ENCODE data around the gene DLST.

The DLST gene

DNA sequence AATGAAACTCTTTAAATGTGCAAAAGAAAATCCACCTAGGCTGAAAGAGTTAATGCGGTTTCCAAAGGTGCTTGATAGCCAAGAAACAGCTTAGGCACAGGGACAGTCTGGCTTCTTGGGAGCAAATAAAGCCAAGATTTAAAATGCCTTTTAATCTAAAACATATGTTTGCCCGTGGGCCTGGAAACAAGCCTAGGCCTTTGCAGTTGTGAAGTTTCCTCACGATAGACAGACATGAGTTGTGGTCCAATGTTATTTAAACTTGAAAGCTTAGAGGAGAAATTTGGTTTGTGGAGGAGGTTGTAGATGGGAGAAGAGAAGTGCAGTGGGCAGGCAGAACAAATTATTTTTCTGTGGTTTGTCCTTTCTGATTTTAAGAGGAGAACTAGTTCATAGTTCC, 35.5 kb upstream of the DLST start:
- H3K36me3 ChIP-seq (ENCODE audit: insufficient read depth, low read length): peaks cover 1% of the 10 kb centered on the region; the same call in 1 of the 2 replicates
- H3K9me3 ChIP-seq (ENCODE audit: low read length): no peaks in the 10 kb centered on the region
- no peaks in the 10 kb centered on the region for H4K20me1 ChIP-seq (ENCODE audit: insufficient read depth, low read length)
- no peak overlapping the region for H3K4me2 ChIP-seq (ENCODE audit: low read length)
- H3K9ac ChIP-seq (ENCODE audit: low read length): no peak overlapping the region
- H3K4me3 ChIP-seq (ENCODE audit: low read depth, low read length, poor library complexity, severe bottlenecking): no peak overlapping the region
- TF ChIP-seq, protein P1, sequence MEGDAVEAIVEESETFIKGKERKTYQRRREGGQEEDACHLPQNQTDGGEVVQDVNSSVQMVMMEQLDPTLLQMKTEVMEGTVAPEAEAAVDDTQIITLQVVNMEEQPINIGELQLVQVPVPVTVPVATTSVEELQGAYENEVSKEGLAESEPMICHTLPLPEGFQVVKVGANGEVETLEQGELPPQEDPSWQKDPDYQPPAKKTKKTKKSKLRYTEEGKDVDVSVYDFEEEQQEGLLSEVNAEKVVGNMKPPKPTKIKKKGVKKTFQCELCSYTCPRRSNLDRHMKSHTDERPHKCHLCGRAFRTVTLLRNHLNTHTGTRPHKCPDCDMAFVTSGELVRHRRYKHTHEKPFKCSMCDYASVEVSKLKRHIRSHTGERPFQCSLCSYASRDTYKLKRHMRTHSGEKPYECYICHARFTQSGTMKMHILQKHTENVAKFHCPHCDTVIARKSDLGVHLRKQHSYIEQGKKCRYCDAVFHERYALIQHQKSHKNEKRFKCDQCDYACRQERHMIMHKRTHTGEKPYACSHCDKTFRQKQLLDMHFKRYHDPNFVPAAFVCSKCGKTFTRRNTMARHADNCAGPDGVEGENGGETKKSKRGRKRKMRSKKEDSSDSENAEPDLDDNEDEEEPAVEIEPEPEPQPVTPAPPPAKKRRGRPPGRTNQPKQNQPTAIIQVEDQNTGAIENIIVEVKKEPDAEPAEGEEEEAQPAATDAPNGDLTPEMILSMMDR (IDR thresholded peaks at IDR 0.05; ENCODE audit: low read length): no peak
- no peak for TF ChIP-seq EZH2 (IDR thresholded peaks at IDR 0.05; ENCODE audit: borderline replicate concordance, low read length)
- peaks cover 7% of the 10 kb centered on the region for H3K4me1 ChIP-seq (ENCODE audit: insufficient read depth, low read length, severe bottlenecking)
- no peaks in the 10 kb centered on the region for H3K9me2 ChIP-seq (ENCODE audit: low read depth, low read length)
- H3K79me2 ChIP-seq (ENCODE audit: insufficient read depth, low read length): no peaks in the 10 kb centered on the region
- H3K27me3 ChIP-seq (ENCODE audit: insufficient read depth, low read length): no peaks in the 10 kb centered on the region
- H3K27ac ChIP-seq (ENCODE audit: low read depth, low read length, poor library complexity, severe bottlenecking): no peak overlapping the region
- no peaks in the 10 kb centered on the region for H3F3A ChIP-seq (ENCODE audit: insufficient read depth, low read length)
- no peak overlapping the region for H2AFZ ChIP-seq (ENCODE audit: low read length)

DNA sequence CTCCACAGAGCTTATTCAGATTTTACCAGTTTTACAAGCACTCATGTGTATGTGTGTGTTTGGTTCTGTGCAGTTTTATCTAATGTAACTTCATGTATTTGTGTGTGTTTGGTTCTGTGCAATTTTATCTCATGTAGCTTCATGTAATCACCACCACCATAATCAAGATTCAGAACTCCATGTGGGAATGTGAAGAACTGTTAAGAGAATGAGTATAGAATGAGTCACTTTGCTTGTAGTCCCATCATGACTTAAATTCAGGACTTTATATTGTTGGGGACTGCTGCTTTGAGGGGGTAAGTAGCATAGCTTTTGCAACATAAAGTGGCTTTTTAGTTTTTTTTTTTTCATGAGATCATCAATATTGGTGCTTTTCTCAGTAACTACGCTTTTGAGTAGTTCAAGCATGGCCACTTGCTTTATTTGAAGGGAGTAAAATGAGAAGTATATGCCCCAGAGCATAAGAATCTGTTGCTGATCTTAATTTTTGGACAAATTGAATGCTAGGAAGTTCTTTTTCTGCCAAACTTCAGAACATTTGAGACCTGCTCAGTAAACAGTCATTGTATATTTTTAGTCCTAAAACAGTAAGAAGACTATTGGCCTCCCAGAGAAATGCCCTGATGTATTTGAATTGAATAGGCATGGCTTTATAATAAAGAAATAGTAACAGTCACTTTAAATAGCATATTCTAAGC, 34.6 kb upstream of the DLST start:
- no peaks in the 10 kb centered on the region for H3K27me3 ChIP-seq (ENCODE audit: insufficient read depth, low read length)
- H3K36me3 ChIP-seq (ENCODE audit: insufficient read depth, low read length): no peaks in the 10 kb centered on the region
- no peaks in the 10 kb centered on the region for H4K20me1 ChIP-seq (ENCODE audit: insufficient read depth, low read length)
- H3K9me2 ChIP-seq (ENCODE audit: low read depth, low read length): no peaks in the 10 kb centered on the region
- no peaks in the 10 kb centered on the region for H3K9me3 ChIP-seq (ENCODE audit: low read length)
- H3K4me3 ChIP-seq (ENCODE audit: low read depth, low read length, poor library complexity, severe bottlenecking): no peak overlapping the region
- H2AFZ ChIP-seq (ENCODE audit: low read length): no peak overlapping the region
- H3K4me2 ChIP-seq (ENCODE audit: low read length): no peak overlapping the region
- H3K9ac ChIP-seq (ENCODE audit: low read length): no peak overlapping the region
- TF ChIP-seq, protein P1 (IDR thresholded peaks at IDR 0.05; ENCODE audit: low read length): no peak
- no peak for TF ChIP-seq EZH2 (IDR thresholded peaks at IDR 0.05; ENCODE audit: borderline replicate concordance, low read length)
- no peaks in the 10 kb centered on the region for H3F3A ChIP-seq (ENCODE audit: insufficient read depth, low read length)
- H3K27ac ChIP-seq (ENCODE audit: low read depth, low read length, poor library complexity, severe bottlenecking): no peak overlapping the region
- no peaks in the 10 kb centered on the region for H3K79me2 ChIP-seq (ENCODE audit: insufficient read depth, low read length)
- no peaks in the 10 kb centered on the region for H3K4me1 ChIP-seq (ENCODE audit: insufficient read depth, low read length, severe bottlenecking)

GRCh38 chr14:74848768-74849167, 32.9 kb upstream of the DLST start:
- no peak overlapping the region for H3K4me3 ChIP-seq (ENCODE audit: low read depth, low read length, poor library complexity, severe bottlenecking)
- H3K36me3 ChIP-seq (ENCODE audit: insufficient read depth, low read length): no peaks in the 10 kb centered on the region
- TF ChIP-seq, protein P1 (IDR thresholded peaks at IDR 0.05; ENCODE audit: low read length): no peak
- TF ChIP-seq EZH2 (IDR thresholded peaks at IDR 0.05; ENCODE audit: borderline replicate concordance, low read length): no peak
- no peaks in the 10 kb centered on the region for H3K4me1 ChIP-seq (ENCODE audit: insufficient read depth, low read length, severe bottlenecking)
- H3K27ac ChIP-seq (ENCODE audit: low read depth, low read length, poor library complexity, severe bottlenecking): no peak overlapping the region
- H2AFZ ChIP-seq (ENCODE audit: low read length): no peak overlapping the region
- no peaks in the 10 kb centered on the region for H3K9me2 ChIP-seq (ENCODE audit: low read depth, low read length)
- no peaks in the 10 kb centered on the region for H3K9me3 ChIP-seq (ENCODE audit: low read length)
- H3K27me3 ChIP-seq (ENCODE audit: insufficient read depth, low read length): no peaks in the 10 kb centered on the region
- H3K79me2 ChIP-seq (ENCODE audit: insufficient read depth, low read length): no peaks in the 10 kb centered on the region
- no peak overlapping the region for H3K4me2 ChIP-seq (ENCODE audit: low read length)
- H3K9ac ChIP-seq (ENCODE audit: low read length): no peak overlapping the region
- no peaks in the 10 kb centered on the region for H4K20me1 ChIP-seq (ENCODE audit: insufficient read depth, low read length)
- H3F3A ChIP-seq (ENCODE audit: insufficient read depth, low read length): no peaks in the 10 kb centered on the region

Measured in OCI-LY1 (cell line).